ENCODE data around the gene PLCB1.

Gene PLCB1

DNA sequence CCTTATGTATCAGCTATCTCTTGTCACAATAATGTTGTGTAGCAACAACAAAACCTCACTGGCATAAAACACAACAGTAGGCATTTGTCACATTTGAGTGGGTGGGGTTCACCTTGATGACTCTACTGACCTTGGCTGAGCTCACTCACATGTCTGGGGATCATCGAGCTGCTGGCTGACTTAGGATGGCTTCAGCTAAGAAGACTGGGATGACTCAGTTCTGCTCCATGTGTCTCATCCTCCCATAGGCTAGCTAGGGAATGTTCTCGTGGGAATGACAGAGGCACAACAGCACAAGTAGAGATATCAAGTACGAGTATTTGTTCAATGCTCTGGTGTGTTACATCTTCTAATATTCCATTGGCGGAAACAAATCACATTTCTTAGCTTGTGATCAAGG is 167.9 kb downstream of the PLCB1 start:
- TF ChIP-seq REST (IDR thresholded peaks at IDR 0.05; ENCODE audit: insufficient read depth in 1 of 2, low read depth in 2 of 2, low read length in 2 of 2): no peak
- no peak for TF ChIP-seq SIN3A (IDR thresholded peaks at IDR 0.05; ENCODE audit: borderline replicate concordance, insufficient read depth, low read length)
- no peak for TF ChIP-seq FOXP2 (optimal IDR thresholded peaks at IDR 0.05; ENCODE audit: borderline replicate concordance, extremely low read depth, extremely low read length, insufficient read depth)
- no peak for TF ChIP-seq TAF1 (IDR thresholded peaks at IDR 0.05; ENCODE audit: borderline replicate concordance, insufficient read depth, low read length)
- TF ChIP-seq POLR2AphosphoS5 (IDR thresholded peaks at IDR 0.05; ENCODE audit: low read depth, low read length): no peak

DNA sequence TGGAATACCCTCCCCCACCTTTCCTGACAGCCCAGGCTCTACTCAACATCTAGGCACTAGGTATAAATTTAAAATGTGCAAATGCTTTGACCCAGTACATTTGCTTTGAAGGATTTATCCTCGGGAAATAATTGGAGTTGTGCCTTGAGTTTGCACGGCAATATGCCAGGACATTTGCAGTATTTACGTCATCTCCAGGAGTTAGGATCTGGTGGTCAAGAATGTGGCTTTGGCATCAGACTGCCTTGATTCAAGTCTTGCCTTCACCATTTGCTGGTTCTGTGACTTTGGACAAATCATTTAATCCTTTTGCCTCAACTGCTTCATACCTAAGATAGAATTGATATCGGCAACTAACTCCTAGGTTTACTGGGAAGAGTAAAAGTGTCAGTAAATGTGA is 169.6 kb downstream of the PLCB1 start:
- TF ChIP-seq FOXP2 (optimal IDR thresholded peaks at IDR 0.05; ENCODE audit: borderline replicate concordance, extremely low read depth, extremely low read length, insufficient read depth) (no peak), TAF1 (IDR thresholded peaks at IDR 0.05; ENCODE audit: borderline replicate concordance, insufficient read depth, low read length) (no peak), POLR2AphosphoS5 (IDR thresholded peaks at IDR 0.05; ENCODE audit: low read depth, low read length) (no peak), REST (IDR thresholded peaks at IDR 0.05; ENCODE audit: insufficient read depth in 1 of 2, low read depth in 2 of 2, low read length in 2 of 2) (no peak), SIN3A (IDR thresholded peaks at IDR 0.05; ENCODE audit: borderline replicate concordance, insufficient read depth, low read length) (no peak)

- TF ChIP-seq REST (IDR thresholded peaks at IDR 0.05; ENCODE audit: insufficient read depth in 1 of 2, low read depth in 2 of 2, low read length in 2 of 2) (no peak), POLR2AphosphoS5 (IDR thresholded peaks at IDR 0.05; ENCODE audit: low read depth, low read length) (no peak)
These were observed 171.6 kb downstream of the PLCB1 start for GRCh38 chr20:8303651-8304050.

DNA sequence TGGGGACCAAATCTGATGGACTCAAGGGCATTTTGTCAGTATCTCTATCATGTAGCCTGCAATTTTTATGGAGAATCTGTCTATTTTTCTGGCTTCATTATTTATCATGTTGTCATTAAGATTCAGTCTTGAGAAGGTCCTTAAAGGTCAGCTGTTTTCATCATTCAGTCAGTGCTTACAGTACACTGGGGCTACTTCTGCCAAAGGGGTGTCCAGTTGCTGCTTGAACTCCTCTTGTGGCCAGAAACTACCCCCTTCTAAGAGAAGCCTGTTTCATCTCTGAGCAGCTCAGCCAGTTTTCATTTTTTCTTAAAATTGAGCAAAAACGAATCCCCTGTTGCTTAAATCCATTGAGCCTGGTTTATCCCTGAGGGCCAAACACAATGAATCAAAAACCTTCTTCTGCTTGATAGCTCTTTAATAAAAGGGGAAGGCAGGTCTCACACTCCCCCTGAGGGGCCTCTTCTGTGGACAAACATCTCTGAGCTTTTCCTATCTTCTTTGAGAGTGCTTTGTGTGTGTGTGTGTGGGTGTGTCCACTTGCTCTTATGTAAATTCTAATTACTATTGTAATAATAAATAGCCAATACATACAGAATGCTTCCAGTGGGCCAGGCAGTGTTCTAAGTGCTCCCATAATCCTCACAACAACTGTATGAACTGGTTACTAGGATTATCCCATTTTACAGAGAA is 172.2 kb downstream of the PLCB1 start:
- TF ChIP-seq FOXP2 (optimal IDR thresholded peaks at IDR 0.05; ENCODE audit: borderline replicate concordance, extremely low read depth, extremely low read length, insufficient read depth): no peak
- TF ChIP-seq REST (IDR thresholded peaks at IDR 0.05; ENCODE audit: insufficient read depth in 1 of 2, low read depth in 2 of 2, low read length in 2 of 2): no peak
- no peak for TF ChIP-seq TAF1 (IDR thresholded peaks at IDR 0.05; ENCODE audit: borderline replicate concordance, insufficient read depth, low read length)
- no peak for TF ChIP-seq POLR2AphosphoS5 (IDR thresholded peaks at IDR 0.05; ENCODE audit: low read depth, low read length)
- TF ChIP-seq SIN3A (IDR thresholded peaks at IDR 0.05; ENCODE audit: borderline replicate concordance, insufficient read depth, low read length): no peak

DNA sequence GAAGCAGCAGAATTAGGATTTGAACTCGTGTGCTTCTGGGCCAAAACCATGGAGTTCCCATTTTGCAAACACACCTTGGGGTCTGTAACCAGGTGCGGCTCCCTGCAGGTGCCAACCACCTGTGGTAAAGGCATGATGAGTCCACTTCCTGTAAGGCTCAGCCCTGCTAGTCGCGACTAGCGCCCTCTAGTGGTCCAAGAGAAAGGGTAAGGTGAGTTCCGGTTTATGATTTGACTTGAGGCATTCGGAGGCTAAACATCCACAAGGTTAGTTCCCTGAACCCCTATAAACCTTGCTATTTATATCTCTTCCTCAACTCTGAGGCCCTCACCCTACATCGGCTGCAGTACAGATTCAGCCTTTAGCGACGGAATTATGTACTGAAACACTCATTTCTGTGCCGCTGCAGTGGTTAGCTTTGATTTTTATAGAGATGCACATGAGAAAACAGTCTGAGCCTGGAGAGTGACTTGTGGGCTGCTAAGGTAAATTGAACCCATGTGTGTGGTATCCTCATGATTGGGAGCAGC is 173.4 kb downstream of the PLCB1 start:
- no peak for TF ChIP-seq SIN3A (IDR thresholded peaks at IDR 0.05; ENCODE audit: borderline replicate concordance, insufficient read depth, low read length)
- TF ChIP-seq REST (IDR thresholded peaks at IDR 0.05; ENCODE audit: insufficient read depth in 1 of 2, low read depth in 2 of 2, low read length in 2 of 2): no peak
- TF ChIP-seq POLR2AphosphoS5 (IDR thresholded peaks at IDR 0.05; ENCODE audit: low read depth, low read length): no peak
- TF ChIP-seq TAF1 (IDR thresholded peaks at IDR 0.05; ENCODE audit: borderline replicate concordance, insufficient read depth, low read length): no peak
- TF ChIP-seq FOXP2 (optimal IDR thresholded peaks at IDR 0.05; ENCODE audit: borderline replicate concordance, extremely low read depth, extremely low read length, insufficient read depth): no peak
